ENCODE results near the gene SLC35D3.
"Not testable (repeated sequence)": the region's sequence is repeated elsewhere in the genome, so short reads cannot be mapped to it uniquely, and the experiment has no call there.

Gene SLC35D3

GRCh38 chr6:136955123-136955522 is 33.0 kb downstream of the SLC35D3 start:
- no peak for TF ChIP-seq CTCF (IDR thresholded peaks at IDR 0.05; ENCODE audit: control insufficient read depth, insufficient read depth, low read depth, low read length, missing control alignments)
- no peak overlapping the region for H3K4me3 ChIP-seq (ENCODE audit: control insufficient read depth, low read depth, low read length)

GRCh38 chr6:136956590-136957544 is 34.8 kb downstream of the SLC35D3 start:
- no peak overlapping the region for H3K4me3 ChIP-seq (ENCODE audit: control insufficient read depth, low read depth, low read length)
- no peak for TF ChIP-seq CTCF (IDR thresholded peaks at IDR 0.05; ENCODE audit: control insufficient read depth, insufficient read depth, low read depth, low read length, missing control alignments)
- DNase-seq (ENCODE audit: low read depth): no peak

More at GRCh38 chr6:136955123-136955522, 33.0 kb downstream of the SLC35D3 start:
- no peak for DNase-seq (ENCODE audit: low read depth)

- TF ChIP-seq CTCF (IDR thresholded peaks at IDR 0.05; ENCODE audit: control insufficient read depth, insufficient read depth, low read depth, low read length, missing control alignments): no peak
- DNase-seq (ENCODE audit: low read depth): no peak
- no peak overlapping the region for H3K4me3 ChIP-seq (ENCODE audit: control insufficient read depth, low read depth, low read length)
Observed at GRCh38 chr6:136958168-136958567, 36.1 kb downstream of the SLC35D3 start.

GRCh38 chr6:136959471-136959891 is 37.4 kb downstream of the SLC35D3 start:
- DNase-seq (ENCODE audit: low read depth): no peak
- H3K4me3 ChIP-seq (ENCODE audit: control insufficient read depth, low read depth, low read length): no peak overlapping the region
- TF ChIP-seq CTCF (IDR thresholded peaks at IDR 0.05; ENCODE audit: control insufficient read depth, insufficient read depth, low read depth, low read length, missing control alignments): no peak

- H3K4me3 ChIP-seq (ENCODE audit: control insufficient read depth, low read depth, low read length); DNase-seq (ENCODE audit: low read depth): not testable (repeated sequence)
Observed at GRCh38 chr6:136959935-136960334, 37.8 kb downstream of the SLC35D3 start.

- TF ChIP-seq CTCF (IDR thresholded peaks at IDR 0.05; ENCODE audit: control insufficient read depth, insufficient read depth, low read depth, low read length, missing control alignments): no peak
- no peak overlapping the region for H3K4me3 ChIP-seq (ENCODE audit: control insufficient read depth, low read depth, low read length)
Observed at GRCh38 chr6:136960781-136961180, 38.7 kb downstream of the SLC35D3 start.

GRCh38 chr6:136961848-136962247 is 39.7 kb downstream of the SLC35D3 start:
- TF ChIP-seq CTCF (IDR thresholded peaks at IDR 0.05; ENCODE audit: control insufficient read depth, insufficient read depth, low read depth, low read length, missing control alignments): no peak
- no peak for DNase-seq (ENCODE audit: low read depth)
- H3K4me3 ChIP-seq (ENCODE audit: control insufficient read depth, low read depth, low read length): no peak overlapping the region

More at GRCh38 chr6:136960781-136961180, 38.7 kb downstream of the SLC35D3 start:
- no peak for DNase-seq (ENCODE audit: low read depth)
